Epithelial cell of prostate (primary cell): ENCODE results near the gene GMPR2.

Experiments used
- DNase-seq: peaks from one replicate; pipeline ENCODE4 v3.0.0-alpha.2; 2011; ENCODE audit warnings: low read depth, low spot score
- H3K27ac ChIP-seq: fragments of 450-650 bp; 2 replicates; pipeline ENCODE4 v1.5.1; 2017; ENCODE audit warnings: mild to moderate bottlenecking

Gene GMPR2

GRCh38 chr14:24249230-24250021, 16.7 kb downstream of the GMPR2 start:
- no peak overlapping the region for H3K27ac ChIP-seq
- no peak for DNase-seq

DNA sequence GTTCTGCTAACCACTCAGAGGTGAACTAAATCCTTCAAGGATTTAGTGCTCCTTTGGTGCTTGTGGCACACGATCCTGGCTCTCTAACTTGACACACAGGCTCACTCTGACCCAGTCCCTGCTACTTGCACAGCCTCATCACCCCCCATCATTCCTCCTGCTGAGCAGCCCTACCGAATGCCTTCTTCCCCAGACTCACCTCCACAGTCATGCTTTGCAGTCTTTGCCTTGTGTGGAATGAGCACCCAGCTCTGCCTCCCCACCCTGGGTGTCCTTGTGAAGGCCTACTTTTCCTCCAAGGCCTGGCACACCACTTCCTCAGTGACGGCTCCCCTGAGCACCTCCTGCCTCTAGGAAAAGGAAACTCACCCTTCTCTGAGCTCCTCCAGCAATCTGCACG, 17.6 kb downstream of the GMPR2 start:
- no peak for DNase-seq
- H3K27ac ChIP-seq = no peak overlapping the region

DNA sequence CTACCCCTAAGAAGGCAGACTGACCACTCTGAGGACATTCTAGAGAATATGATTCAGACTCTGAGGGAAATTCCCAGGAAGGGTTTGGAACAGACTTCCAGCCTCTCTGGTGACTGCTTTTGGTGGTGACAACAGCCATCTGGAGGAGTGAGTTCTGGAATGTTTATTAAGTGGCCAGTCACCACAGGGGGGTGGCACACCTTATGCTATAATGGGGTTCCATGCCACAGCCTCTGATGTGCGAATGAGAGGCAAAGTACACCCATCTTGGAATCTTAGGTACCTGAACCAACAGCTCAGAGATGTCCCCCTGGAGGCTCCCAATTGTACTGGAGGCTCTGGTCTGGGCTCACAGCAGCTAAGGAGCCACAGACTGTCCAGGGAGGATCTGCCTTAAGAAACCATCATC, 19.2 kb downstream of the GMPR2 start:
- no peak for DNase-seq
- H3K27ac ChIP-seq = peak overlapping the region; percentile 20

DNA sequence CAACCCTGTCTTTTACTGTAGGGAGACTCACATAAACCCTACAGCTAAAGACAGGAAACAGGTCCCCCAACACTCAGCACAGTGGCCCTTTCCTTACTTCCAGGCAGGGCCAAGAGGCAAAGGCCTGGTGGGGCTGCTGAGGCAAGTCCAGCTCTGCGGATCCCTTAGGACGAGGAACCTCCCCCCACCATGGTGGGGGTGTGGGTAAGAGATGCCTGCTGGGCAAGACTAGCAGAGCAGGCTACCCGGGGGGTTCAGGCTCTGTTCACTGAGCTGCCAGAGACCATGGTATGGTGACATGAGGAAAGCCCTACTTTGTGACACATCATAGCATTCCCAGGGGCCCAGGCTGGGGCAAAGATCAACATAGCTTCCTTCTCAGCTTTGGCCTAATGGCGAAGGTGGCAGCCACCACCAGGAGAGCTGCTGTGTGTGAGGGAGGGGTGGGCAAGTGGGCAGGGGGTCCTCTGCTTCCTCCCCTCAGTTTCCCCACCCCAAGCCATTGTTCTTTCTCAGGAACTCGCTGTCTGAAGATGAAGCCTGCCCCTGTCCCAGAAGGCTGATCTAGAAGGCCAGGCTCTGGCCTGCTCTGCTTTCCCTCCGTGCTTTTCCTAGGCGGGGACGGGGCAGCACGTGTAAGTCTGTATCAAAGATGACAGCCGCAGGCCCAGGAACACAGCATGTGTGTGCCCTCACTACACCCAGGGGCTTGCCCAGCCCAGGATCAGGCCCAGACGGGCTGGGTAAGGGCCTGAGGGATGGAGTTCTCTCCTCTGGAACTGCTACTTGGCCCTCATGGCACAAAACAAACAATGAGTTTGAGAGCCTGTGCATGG, 19.8 kb downstream of the GMPR2 start:
- DNase-seq = no peak

GRCh38 chr14:24253936-24254335, 21.2 kb downstream of the GMPR2 start:
- no peak for DNase-seq
- no peak overlapping the region for H3K27ac ChIP-seq

More for the DNA sequence above, 19.8 kb downstream of the GMPR2 start:
- H3K27ac ChIP-seq = peak overlapping the region; percentile 20

GRCh38 chr14:24254630-24255392, 22.1 kb downstream of the GMPR2 start:
- DNase-seq = no peak
- no peak overlapping the region for H3K27ac ChIP-seq

- DNase-seq = no peak
- no peak overlapping the region for H3K27ac ChIP-seq
Measured at GRCh38 chr14:24255438-24255837, 22.7 kb downstream of the GMPR2 start.

GRCh38 chr14:24255931-24256711, 23.4 kb downstream of the GMPR2 start:
- no peak for DNase-seq

DNA sequence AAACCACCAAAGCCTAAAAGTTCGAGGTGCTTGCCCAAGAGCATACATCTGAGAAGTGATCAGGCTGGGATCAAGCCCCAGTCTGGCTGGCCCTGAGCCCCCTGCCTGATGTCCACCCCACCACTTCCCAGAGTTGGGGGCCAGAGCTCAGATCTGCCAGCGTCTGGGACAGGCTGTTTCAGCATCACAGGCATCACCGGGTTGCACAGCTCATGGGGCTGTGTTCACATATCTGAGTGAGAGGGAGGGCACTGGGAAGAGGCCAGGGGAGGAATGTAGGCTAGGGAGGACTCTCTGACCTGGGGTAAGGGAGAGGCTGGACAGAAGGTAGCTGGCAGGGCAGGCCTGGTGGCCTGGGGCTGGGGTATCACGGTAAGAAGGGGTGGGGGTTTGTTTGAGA, 24.2 kb downstream of the GMPR2 start:
- DNase-seq = no peak
- H3K27ac ChIP-seq = no peak overlapping the region

More at GRCh38 chr14:24255931-24256711, 23.4 kb downstream of the GMPR2 start:
- no peak overlapping the region for H3K27ac ChIP-seq

- no peak for DNase-seq
Measured at GRCh38 chr14:24258119-24258518, 25.4 kb downstream of the GMPR2 start.

GRCh38 chr14:24258548-24259265, 26.0 kb downstream of the GMPR2 start:
- H3K27ac ChIP-seq = peak overlapping the region; percentile 92
- no peak for DNase-seq

More at GRCh38 chr14:24258119-24258518, 25.4 kb downstream of the GMPR2 start:
- peak overlapping the region; percentile 92 for H3K27ac ChIP-seq

DNA sequence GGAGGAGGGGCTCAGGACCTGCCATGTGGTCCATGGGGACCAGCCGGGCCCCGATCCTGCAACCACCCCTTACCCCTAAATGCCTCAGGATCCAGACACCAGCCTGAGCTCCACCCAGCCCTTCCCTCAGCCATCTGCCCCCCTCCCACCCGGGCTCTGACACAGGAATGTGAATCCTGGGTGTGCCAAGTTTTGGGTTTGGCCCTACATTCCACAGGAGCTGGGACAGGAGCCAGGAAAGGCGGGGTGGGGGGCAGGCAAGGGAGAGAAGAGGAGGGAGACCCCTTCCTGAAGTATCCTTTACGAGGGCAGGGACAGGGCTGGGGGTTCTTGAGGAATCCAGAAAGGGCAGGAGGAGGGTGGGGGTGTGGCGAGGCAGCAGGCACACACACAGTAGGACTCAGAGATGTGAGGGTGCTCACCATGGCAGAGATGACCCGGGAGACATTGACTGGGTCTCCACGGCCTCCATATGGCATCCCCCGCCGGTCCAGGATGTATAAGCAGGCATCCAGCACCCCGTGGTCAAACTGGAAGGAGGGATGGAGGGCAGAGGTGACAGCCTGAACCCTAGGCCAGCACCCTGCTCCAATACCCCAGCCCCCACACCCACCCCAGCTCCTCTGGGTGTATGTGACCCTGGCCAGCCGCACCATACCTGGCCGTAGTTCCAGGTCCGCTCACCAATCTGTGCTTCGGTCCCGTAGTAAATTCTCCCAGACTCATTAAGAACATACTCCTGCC, 26.7 kb downstream of the GMPR2 start:
- no peak for DNase-seq

DNA sequence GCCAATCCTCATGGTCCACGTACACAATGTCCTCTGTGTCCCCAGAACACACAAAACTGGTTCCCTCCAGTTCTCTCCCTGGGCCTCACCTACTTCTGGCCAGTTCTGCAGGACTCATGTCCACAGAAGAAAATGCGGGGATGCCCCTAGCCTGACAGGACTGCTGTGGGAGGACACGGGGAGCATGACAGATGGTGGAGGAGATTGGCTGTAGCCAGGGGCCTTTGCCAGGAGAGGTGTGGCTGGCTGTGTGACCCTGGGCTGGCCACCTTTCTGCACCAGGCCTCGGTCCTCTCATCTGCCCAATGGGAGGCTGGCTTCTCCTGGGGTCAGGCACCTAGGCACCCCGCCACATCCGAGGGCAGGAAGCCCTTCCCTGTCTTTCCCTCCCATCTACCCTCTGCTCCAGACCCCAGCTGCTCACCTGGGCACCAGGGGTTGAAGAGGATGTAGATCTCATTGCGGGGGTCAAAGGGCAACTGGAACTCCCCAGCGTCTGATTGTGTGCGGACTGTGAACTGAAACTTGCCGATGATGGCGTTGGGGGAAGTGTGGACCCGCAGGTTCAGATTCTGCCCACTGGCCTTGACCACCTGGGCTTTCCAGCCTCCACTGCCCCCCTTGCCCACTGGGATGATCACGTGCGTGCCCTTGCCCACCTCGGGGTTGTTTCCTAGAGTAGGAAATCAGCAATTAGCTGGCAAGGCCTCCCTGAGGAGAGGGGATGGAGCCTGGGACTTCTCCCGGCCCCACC, 27.5 kb downstream of the GMPR2 start:
- H3K27ac ChIP-seq = peak overlapping the region; percentile 92

More for the DNA sequence above, 26.7 kb downstream of the GMPR2 start:
- H3K27ac ChIP-seq = peak overlapping the region; percentile 92

DNA sequence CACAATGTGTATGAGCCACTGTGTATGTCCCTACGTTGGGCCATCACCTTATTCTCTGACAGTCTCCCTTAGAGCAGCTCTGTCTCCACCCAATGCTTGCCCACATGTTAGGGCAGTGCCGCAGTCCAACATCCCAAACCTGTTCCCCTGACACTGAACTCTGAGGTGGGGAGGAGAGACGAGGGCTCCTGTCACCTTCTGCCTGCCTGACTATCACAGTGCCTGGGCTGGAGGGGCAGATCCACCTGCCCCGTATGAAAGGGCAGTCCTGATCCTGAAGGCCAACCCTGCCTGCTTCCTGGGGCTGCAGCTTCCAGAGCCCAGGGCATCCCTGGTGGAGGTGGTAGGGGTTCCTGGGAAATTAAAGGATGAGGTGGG, 28.0 kb downstream of the GMPR2 start:
- DNase-seq = no peak
- peak overlapping the region; percentile 92 for H3K27ac ChIP-seq

More for the DNA sequence above, 27.5 kb downstream of the GMPR2 start:
- no peak for DNase-seq

DNA sequence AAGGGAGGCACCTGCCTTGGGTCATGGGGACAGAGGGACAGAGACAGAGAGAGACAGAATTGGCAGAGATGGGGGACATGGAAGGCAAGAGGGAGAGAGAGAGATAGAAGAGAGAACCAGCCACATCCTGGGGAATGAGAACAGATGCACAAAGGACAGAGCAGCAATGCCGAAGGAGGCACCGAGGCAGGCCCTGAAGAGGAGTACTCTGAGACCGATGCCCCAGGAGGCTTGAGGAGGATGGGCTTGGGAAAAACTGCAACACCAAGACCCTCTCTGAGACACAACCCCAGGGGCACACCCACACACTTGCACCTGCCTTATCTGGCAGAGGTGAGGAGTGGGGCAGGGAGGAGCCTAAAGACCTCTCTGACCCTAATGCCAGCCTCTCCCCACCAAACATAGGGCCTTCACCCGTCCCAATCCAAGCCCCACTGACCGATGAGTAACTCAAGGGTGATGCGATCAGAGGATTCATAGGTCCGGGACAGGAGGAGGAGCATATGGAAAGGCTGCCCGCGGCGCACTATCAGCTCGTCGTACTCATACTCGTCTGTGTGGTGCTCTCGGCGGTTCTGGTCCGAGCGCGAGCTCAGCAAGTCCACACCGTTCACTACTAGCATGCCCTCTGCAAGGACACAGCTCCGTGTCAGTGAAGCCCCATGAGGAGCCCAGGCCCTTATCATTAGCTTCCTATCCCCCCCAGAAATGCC, 28.7 kb downstream of the GMPR2 start:
- H3K27ac ChIP-seq = peak overlapping the region; percentile 92
- no peak for DNase-seq

DNA sequence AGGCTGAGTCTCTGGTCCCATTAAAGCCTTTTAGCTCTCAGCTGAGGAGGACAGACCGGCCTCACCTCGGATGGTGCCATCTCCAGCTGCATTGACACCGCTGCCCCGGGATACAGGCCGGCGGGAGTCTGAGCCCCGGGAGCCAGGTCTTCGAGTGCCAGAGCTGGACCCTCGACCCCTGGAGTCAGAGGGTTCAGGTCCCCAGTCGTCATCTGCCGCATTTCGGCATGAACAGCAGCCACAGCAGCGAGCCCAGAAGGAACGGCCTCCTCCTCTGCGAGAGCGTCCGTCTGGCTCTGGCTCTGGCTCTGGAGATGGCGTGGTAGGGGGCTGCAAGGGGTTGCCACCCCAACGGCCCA, 29.2 kb downstream of the GMPR2 start:
- no peak for DNase-seq
- peak overlapping the region; percentile 92 for H3K27ac ChIP-seq
